HG02623 (cell line): ENCODE data around the gene RPTOR.
"Not testable (repeated sequence)": the region's sequence is repeated elsewhere in the genome, so short reads cannot be mapped to it uniquely, and the experiment has no call there.

Source experiments
- ATAC-seq: cut with Tn5 transposase; IDR thresholded peaks from one replicate; pipeline ENCODE4 v1.9.1; 2021; ENCODE audit warnings: moderate library complexity; ENCODE audit not compliant: unreplicated experiment

Gene RPTOR

GRCh38 chr17:80794281-80795089 is 249.8 kb downstream of the RPTOR start:
- no peak for ATAC-seq

DNA sequence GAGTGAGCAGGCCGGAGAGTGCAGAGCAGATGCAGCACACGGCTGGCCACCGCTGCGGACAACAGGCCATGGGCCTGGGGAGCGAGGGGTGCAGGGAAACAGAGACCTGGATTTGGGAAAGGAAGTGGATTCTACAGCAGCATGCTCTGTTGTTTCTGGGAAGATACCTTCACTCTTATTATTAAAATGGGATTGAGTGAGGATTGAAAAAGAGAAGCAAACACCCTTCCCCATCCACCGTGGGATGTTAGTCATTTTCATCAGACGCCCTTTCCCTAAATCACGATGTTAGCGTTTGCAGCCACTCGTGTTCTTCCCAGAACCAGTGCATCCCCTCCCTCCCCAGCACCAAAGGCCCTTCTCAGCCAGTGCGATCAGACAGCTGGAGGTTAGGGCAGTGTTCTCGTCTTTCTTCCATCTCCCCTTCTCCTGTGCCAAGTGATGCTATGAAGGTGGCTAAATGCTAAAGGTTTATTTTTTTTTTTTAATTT is 250.5 kb downstream of the RPTOR start:
- ATAC-seq, result no peak

DNA sequence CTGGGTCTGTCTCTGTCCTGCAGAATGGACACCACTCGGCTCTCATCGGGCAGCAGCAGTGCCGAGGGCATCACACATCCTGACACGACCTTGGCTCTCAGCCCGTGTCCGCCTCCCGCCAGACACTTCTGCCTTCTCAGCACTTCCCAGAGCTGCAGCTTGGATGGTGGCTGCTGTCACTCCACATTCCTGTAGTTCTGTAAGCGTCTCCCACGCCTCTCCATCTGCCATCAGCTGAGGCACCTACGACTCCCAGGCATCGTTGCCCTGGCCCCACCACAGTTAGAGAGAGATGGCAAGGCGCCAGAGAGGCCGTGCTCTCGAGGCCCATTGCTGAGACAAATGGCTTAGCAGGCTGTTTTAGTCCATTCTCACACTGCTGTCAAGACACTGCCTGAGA is 251.1 kb downstream of the RPTOR start:
- ATAC-seq, result no peak

DNA sequence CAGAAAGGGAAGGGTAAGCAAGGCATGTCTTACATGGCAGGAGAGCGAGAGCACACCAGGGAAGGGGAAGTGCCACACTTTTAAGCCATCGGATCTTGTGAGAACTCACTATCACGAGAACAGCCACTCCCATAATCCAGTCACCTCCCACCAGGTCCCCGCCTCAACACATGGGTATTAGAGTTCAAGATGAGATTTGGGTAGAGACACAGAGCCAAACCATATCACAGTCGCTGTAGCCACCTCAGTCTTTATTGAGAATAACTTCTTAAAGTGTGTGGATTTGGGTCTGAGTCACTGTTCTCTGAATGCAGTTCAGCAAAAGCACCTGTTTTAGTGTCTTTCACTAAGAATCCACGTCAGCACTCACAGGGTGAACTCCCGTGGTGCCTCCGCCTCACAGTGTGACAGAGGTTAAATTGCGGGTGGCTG is 251.8 kb downstream of the RPTOR start:
- no peak for ATAC-seq

- ATAC-seq, result not testable (repeated sequence)
Measured at GRCh38 chr17:80797222-80797621, 252.6 kb downstream of the RPTOR start.

DNA sequence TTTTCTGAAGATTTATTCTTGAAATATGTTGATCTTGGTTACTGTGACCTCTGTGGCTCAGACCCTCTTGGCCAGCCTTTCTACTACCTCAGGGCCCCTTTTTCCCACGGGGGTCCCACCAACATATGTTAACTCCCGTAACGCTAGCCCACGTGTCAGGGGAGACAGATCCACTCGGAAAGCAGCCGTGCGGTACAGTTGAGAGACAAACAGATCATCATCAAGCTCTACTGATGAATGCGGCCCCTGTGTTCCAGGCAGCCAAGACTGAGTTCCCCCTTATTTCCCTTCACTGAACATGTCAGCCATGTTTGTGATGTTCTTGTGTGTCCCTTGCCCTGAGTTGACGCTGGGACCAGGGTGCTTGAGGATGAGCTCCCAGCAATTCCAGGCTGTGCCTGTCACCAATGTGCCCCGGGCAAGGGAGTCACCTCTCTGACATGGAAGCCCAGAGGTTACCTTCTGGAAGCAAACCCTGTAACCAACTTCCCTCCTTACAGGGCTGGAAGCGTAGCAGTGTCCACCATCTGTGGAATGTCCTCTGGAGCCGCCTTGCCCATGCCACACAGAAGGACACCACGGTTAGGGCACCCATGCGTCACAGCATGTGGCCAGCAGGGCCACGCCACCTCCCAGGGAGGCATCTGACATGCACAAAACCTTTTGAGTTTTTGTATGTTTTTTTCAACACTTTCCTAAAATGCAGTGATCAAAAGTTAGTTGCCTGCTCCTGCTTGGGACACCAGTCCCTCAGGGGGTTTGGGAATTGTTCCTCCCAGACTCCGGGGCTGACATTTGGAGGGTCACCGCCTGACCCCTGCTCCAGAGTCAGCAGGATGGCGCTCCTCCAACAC is 253.3 kb downstream of the RPTOR start:
- ATAC-seq, result no peak

DNA sequence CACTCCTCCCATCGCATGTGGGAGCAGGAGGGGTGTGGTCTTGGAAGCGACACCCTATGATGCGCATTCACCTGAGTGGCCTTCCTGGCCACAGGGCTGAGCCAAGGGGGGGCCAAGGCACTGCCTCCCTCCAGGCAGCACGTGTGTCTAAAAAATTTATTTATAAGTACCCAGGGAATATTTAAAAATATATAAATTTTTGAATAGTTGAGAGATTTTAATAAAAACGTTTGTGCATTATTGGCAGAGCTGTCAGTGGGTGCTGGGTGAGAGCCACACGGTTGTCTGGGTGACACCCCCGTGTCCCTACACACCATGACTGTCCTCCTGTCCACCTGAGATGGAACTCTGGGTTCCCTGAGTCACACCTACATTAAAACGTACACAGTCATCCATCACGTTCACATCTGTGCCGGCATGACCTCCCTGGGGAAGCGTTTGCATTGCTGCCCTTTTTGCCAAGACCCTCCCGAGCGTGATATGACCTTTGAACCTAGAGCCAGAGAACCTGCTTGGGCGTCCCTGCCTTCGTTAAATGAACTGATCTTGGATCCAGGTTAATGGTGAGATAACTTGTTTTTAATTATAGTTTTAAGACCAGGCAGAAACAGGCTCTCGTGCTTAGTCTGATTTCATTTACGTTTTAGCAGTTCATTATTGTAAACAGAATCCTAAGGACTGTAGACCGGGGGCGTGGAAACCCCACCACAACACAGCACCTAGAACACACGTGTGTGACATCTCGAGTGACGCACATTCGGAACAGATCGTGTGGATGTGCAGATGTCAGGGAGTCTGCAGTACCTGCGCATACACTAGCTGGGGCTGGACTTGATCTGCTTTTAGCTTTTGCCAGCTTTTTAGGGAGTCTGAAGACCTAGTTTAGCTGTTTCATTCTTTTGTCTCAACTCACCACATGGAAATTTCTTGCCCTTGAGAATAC is 254.2 kb downstream of the RPTOR start:
- no peak for ATAC-seq

DNA sequence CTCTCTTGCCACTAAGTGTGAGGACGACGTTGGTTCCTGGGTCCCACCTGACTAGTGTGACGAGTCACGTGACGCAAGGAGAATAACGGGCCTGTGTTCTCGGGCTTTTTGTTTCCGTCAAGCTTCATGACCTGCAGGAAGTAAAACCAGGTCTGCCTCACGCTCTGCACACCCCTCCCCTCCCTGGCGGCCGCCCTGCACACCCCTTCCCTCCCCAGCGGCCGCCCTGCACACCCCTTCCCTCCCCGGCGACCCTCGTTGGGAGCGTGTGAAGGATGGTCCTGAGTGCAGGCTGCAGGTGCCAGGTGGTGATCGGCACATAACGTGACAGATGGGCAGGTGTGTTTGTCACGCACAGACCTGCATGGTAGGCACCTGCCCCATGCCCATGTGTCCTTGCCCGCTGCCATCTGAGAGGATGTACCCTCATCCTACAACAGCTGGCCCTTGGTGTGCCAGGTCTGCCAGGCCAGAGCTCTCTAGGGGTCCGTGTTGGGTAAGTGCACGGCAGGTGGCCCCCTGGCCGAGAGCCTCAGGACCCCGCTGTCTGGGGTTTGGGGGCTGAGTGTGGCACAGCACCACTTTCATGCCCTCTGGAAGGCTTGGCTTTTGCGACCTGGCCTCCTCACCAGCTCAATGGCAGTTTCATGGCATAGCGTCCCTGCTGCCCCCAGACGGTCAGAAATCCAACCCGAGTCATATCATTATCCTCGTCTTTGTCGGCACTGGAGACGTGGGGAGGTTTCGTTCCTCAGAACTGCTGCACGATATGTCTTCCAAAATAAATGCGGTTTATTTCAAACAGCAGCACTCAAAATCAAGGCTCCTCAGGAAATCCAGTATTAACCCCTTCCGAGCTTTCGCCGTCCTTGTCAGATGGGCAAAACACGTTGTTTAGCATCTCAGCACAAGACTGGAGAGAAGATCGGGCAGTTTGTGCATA is 255.2 kb downstream of the RPTOR start:
- ATAC-seq, result no peak

DNA sequence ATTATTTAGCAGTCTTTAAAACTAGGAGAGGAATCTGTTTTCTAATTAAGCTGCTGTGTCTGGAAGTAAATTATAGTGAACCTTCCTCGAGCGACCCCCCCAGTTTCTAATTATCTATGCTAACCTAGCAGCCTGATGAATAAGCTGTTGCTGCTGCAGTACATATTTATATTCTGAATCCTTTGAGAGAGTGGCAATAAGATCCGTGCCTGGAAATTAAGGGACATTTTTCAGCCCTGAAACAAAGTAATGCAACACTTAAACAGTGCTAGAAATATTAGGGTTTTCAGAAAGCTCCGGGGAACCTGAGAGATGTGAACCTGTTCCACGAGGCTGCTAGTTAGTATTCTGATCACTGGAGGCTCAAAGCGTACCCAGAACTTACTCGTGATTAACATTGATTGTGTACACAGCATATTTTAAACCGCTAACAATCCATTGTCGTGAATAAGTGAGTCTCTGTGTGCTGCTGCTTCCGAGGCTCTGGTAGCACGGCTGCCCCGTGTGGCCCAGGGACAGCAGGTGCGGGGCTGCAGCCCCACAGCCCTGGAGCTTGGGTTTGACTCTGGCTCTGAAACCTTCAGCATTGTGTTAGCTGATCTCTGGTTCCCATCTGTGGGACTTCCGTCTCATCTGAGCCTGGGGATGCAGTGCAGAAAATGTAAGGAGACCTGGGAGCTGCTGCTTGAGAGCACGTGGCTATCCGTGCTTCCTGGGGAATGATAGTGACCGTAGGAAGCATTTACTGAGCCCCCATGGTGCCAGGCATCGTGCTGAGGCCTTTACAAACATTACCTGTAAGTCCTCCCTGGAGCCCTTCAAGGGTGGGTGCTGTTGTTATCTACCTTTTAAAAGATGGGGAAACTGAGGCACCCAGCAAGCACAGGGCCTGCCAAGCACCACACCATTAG is 256.1 kb downstream of the RPTOR start:
- ATAC-seq, result no peak

DNA sequence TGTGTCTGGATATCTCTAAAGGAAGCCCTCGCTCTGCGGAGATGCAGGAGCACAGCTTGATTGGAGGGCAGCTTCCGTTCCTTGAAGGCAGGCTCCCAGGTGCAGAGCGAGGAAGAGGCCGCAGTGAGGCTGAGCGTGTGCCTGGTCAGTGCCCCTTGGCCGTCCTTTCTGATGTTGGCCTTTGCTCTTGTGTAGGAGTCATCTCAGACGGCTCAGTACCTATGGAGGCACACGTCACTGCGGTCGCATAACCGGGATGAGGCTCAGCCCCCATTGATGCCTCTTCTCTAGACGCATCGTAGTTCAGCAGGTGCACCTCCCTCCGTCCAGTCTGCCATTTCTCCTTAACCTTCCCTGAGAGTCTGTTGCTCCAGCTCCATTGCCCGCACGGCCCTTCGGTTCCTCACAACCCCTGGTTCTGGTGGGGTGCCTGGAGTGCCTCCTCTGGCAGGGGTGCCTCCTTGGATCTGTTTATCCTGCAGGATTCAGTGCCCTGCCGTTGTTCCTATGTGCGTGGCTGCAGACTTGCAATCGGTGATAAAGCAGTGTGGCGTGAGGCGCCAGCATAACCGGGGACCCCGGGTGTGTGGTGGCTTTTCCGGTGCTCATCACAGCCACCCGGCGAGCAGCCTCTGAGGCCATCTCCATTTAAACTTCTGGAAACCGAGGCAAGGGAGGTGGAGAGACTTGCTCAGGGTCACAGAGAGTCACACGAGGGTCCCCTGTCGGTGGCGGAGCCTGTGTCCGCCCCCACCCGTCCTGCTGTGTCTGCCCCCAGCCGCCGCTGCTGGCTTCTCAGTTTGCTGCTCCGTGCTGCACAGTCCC is 258.2 kb downstream of the RPTOR start:
- no peak for ATAC-seq

DNA sequence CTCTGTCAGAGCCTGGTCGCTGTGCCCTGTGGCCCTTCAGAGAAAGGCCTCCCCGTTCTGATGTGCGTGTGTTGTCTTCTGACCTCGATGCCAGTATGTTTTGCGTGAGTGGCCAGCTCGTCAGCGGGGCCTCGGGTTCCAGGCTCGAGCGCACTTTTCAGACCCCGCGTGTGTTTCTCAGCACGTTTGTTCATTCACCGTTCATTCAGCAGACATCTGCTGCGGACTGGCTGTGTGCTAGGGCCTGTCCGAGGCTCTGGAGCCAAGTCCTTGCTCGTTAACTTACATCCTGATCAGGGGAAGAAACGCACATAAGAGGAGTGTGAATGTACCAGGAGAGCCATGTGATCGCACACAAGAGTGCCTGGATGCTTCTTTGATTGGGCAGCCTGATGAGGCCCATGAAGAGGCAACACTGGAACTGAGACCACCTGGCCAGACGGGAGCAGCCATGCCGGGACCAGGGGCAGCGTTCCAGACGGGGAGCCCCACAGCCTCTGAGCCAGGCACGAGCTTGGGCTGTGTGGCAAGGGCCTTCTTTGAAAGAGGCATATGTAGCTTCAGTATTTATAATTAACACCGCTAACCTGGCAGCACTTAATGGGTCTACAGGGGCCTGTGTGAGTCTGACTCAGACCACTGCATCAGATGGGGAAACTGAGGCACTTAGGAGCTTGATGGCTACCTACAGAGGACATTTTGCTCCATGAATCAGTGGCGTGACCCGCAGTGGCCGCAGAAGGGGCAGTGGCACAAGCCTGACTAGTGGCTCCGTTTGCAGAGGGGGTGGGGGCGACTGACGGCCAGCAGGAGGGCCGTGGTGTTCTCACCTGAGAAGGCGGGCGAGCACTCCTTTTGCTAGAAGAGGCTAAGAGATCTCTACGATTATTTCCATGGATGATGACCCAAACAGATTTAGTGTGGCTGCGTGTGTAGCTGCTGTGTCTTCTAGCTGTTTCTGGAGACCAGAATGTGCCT is 259.1 kb downstream of the RPTOR start:
- ATAC-seq, result no peak

DNA sequence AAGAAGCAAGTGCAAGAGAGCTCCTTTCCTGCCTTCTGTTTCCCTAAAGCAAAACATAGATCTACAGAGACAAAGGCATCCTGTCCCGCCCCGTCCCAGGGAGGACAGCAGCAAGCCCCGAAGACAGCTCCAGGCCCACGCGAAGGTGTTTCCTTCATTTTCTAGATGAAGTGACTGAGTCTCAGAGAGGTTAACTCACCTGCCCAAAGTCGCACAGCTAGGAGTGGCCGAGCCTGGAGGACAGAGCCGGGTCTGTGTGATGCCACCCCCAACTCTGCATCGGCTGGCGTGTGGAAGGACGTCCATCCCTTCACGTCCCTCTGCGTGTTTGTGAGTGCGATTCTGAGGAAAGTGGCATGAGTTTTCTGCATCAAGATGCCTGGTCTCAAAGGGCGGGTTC is 259.8 kb downstream of the RPTOR start:
- ATAC-seq, result no peak

DNA sequence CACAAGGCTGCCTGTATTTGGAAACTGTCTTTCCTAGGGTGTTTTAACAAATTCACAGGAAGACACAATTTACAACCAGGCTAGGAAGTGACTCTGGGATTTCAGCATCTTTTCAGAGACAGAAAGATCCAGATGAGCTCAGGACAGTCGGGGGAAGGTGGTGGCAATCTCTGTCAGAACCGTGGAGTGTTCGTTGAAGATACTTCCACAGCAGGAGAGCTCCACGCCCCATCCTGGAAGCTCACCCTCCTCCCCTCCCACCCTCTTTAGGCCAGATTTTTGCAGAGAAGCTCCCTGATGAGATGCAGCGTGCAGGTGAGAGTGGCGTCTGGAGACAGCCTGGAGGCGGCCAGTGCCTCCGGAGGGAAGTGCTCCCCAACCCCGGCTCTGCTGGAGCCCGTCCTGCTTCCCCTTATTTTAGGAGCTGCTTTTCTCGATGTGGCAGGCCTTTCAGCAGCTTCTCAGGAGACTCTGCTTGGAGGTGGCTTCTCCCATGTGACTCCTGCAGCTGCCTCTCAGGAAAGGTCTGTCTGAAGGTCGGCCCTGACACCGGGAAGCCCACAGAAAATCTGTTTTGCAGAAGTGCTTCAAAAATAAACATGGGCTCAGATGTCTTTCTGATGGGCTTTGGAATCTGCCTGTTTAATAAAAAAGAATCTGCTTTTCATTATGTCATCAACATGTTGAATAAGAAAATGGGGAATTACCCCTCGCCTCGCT is 260.6 kb downstream of the RPTOR start:
- no peak for ATAC-seq

DNA sequence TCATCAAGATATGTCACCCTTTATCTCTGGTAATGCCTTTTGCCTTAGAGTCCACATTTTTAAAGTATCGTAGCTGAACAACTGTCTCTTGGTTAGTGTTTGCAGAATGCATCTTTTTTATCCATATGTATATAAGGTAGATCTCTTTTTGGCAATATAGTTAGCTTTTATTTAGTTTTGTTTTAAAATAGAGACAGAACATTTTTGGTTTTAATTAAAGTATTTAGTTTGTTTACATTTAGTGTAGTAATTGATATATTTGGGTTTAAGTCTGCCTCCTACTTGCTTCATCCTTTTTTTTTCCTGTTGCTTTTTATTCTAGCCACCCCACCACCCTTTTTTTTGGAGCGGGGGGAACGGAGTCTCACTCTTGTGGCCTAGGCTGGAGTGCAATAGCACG is 262.4 kb downstream of the RPTOR start:
- no peak for ATAC-seq

GRCh38 chr17:80807882-80808281 is 263.2 kb downstream of the RPTOR start:
- ATAC-seq, result no peak
